HCT116 (cell line): ENCODE results near the gene KIFC3. TPM values are rescaled to one million over a fixed set of nuclear protein-coding genes. Genes with fewer than 3 reads are reported as not detected.
"Not testable (repeated sequence)": the region's sequence is repeated elsewhere in the genome, so short reads cannot be mapped to it uniquely, and the experiment has no call there.

Source experiments
- ATAC-seq: fragments of 200-7000 bp; cut with Tn5 transposase; 2 replicates; pipeline ENCODE4 v1.9.1; 2020; ENCODE audit warnings: mild to moderate bottlenecking, moderate library complexity
- BruUV-seq: library from RNA; stranded (reverse); fragments of 400-500 nt; replicated peaks from 2 replicates; lab custom pipeline; 2021; lab: Mats Ljungman, UMichigan
- CTCF ChIA-PET: fragments of 300-600 bp; sonication (Branson Sonifier 250); formaldehyde crosslinking; loops from one replicate; lab custom pipeline; 2021; ENCODE audit warnings: antibody characterized with exemption; lab: Charles Lee
- POLR2A ChIA-PET: fragments of 300-600, 350-600 bp; sonication (Branson Sonifier 250); formaldehyde crosslinking; loops from one replicate; lab custom pipeline; 2021; ENCODE audit warnings: antibody characterized with exemption; lab: Charles Lee
- RAD21 ChIA-PET, 2 experiments: fragments of 300-600 bp; sonication (Branson Sonifier 250); formaldehyde crosslinking; loops; one replicate each; lab custom pipeline; 2023; ENCODE audit warnings: low total read pairs in 2 of 2; ENCODE audit not compliant: uncharacterized antibody in 2 of 2, unreplicated experiment in 2 of 2, low non-redundant PET in 1 of 2; lab: Charles Lee
- DNase-seq: peaks from one replicate; pipeline ENCODE4 v3.0.0-alpha.2; 2010; ENCODE audit warnings: low read depth, low spot score
- H2AFZ ChIP-seq: fragments of 200-600 bp; shearing (Covaris generic), sonication (generic); 2 replicates; pipeline ENCODE4 v1.6.1; 2017; ENCODE audit warnings: low read depth, mixed run types, mixed read lengths, antibody characterized with exemption, low read length; ENCODE audit not compliant: poor library complexity, severe bottlenecking
- H3K27ac ChIP-seq: 2 replicates; pipeline ENCODE4 v1.5.1; 2012; ENCODE audit warnings: low read depth, low read length
- H3K27me3 ChIP-seq: fragments of 200-600 bp; sonication (generic); 2 replicates; pipeline ENCODE4 v1.6.1; 2016; ENCODE audit warnings: mixed run types, low read length, mixed read lengths; ENCODE audit not compliant: insufficient read depth
- H3K36me3 ChIP-seq, 2 experiments: fragments of 200-500 bp in 1 of 2; fragments of 200-600 bp in 1 of 2; sonication (Bioruptor generic) in 1 of 2; sonication (generic) in 1 of 2; 2 replicates each; pipeline versions ENCODE4 v1.5.1 to v1.6.1; 2014 to 2016; ENCODE audit warnings: low read length in 2 of 2, inconsistent platforms in 1 of 2, mixed read lengths in 1 of 2, mixed run types in 1 of 2; ENCODE audit not compliant: insufficient read depth in 2 of 2, control insufficient read depth in 1 of 2
- H3K4me1 ChIP-seq, 2 experiments: fragments of 200-600 bp in 1 of 2; sonication (generic) in 1 of 2; 2 replicates each; pipeline versions ENCODE4 v1.5.1 to v1.6.1; 2012 to 2017; ENCODE audit warnings: low read length in 2 of 2, inconsistent platforms in 1 of 2, mild to moderate bottlenecking in 1 of 2, mixed read lengths in 1 of 2, mixed run types in 1 of 2, moderate library complexity in 1 of 2; ENCODE audit not compliant: insufficient read depth in 2 of 2, control insufficient read depth in 1 of 2
- H3K4me2 ChIP-seq: fragments of 200-600 bp; sonication (generic); 2 replicates; pipeline ENCODE4 v1.6.1; 2017; ENCODE audit warnings: mixed run types, low read length, mixed read lengths
- H3K4me3 ChIP-seq, 2 experiments: fragments of 200-600 bp in 1 of 2; sonication (generic) in 1 of 2; replicated peaks in 1 of 2; 2 replicates each; pipeline ENCODE4 v1.5.1; 2011 to 2016; ENCODE audit warnings: low read length in 2 of 2, control low read depth in 1 of 2, low read depth in 1 of 2, mild to moderate bottlenecking in 1 of 2, mixed read lengths in 1 of 2, mixed run types in 1 of 2
- H3K79me2 ChIP-seq: fragments of 200-600 bp; sonication (generic); 2 replicates; pipeline ENCODE4 v1.6.1; 2017; ENCODE audit warnings: mild to moderate bottlenecking, mixed run types, low read length, moderate library complexity, mixed read lengths; ENCODE audit not compliant: insufficient read depth
- H3K9ac ChIP-seq: fragments of 200-600 bp; sonication (generic); 2 replicates; pipeline ENCODE4 v1.6.1; 2016; ENCODE audit warnings: low read length, mixed read lengths
- H3K9me2 ChIP-seq: fragments of 200-600 bp; sonication (generic), shearing (Covaris generic); 2 replicates; pipeline ENCODE4 v1.6.1; 2017; ENCODE audit warnings: mixed run types, mild to moderate bottlenecking, moderate library complexity; ENCODE audit not compliant: insufficient read depth
- H3K9me3 ChIP-seq, 2 experiments: fragments of 200-500 bp in 1 of 2; fragments of 200-600 bp in 1 of 2; sonication (Bioruptor generic) in 1 of 2; sonication (generic) in 1 of 2; 2 replicates each; pipeline ENCODE4 v1.6.1; 2014 to 2017; ENCODE audit warnings: low read length in 2 of 2, mixed read lengths in 2 of 2, inconsistent platforms in 1 of 2, low read depth in 1 of 2, mild to moderate bottlenecking in 1 of 2, mixed run types in 1 of 2, moderate library complexity in 1 of 2; ENCODE audit not compliant: control insufficient read depth in 1 of 2, insufficient read depth in 1 of 2
- H4K20me1 ChIP-seq: fragments of 200-600 bp; sonication (generic), shearing (Covaris generic); 2 replicates; pipeline ENCODE4 v1.6.1; 2017; ENCODE audit warnings: mixed run types, mild to moderate bottlenecking, moderate library complexity; ENCODE audit not compliant: insufficient read depth
- CEBPB ChIP-seq: IDR thresholded peaks from 2 replicates; pipeline ENCODE4 v1.6.1; 2012; ENCODE audit warnings: low read depth
- POLR2A ChIP-seq: IDR thresholded peaks from 2 replicates; pipeline ENCODE4 v1.7.0; 2011; ENCODE audit warnings: borderline replicate concordance; ENCODE audit not compliant: insufficient read depth, insufficient read length; ENCODE audit errors: extremely low read depth
- POLR2AphosphoS5 ChIP-seq: IDR thresholded peaks from 2 replicates; pipeline ENCODE4 v1.6.1; 2011; ENCODE audit warnings: mild to moderate bottlenecking, low read depth, low read length, moderate library complexity
- REST ChIP-seq: IDR thresholded peaks from 2 replicates; pipeline ENCODE4 v1.6.1; 2012; ENCODE audit warnings: low read depth
- SP1 ChIP-seq: IDR thresholded peaks from 2 replicates; pipeline ENCODE4 v1.6.1; 2012; ENCODE audit warnings: low read depth
- ZFX ChIP-seq: fragments of 450-650 bp; IDR thresholded peaks from 2 replicates; pipeline ENCODE4 v1.6.1; 2017
- intact Hi-C: fragments of 100-400 bp; cut with micrococcal nuclease; formaldehyde crosslinking; loops from 2 replicates; pipeline ENCODE4 v1.10.0; 2022
- total RNA-seq: library from RNA; stranded (reverse); gene quantifications from one replicate; pipeline ENCODE4 v1.2.1, GENCODE V29; 2021; ENCODE audit not compliant: unreplicated experiment
- TF ChIP-seq, protein P1 (sequence below), 3 experiments: fragments of 200-600 bp in 1 of 3; sonication (generic) in 1 of 3; IDR thresholded peaks in 2 of 3; conservative IDR thresholded peaks in 1 of 3; 2 replicates each; pipeline ENCODE4 v1.5.1; 2012 to 2017; ENCODE audit warnings: low read depth in 2 of 3, low read length in 2 of 3, antibody characterized with exemption in 1 of 3, borderline replicate concordance in 1 of 3, control low read depth in 1 of 3, mild to moderate bottlenecking in 1 of 3, mixed read lengths in 1 of 3, mixed run types in 1 of 3, moderate library complexity in 1 of 3; ENCODE audit not compliant: insufficient read depth in 1 of 3
- TF ChIP-seq, protein P2 (sequence below): IDR thresholded peaks from 2 replicates; pipeline ENCODE4 v1.6.1; 2012

The KIFC3 gene
- total RNA-seq, 1 experiment from 2014 or later = 31.9 TPM

DNA sequence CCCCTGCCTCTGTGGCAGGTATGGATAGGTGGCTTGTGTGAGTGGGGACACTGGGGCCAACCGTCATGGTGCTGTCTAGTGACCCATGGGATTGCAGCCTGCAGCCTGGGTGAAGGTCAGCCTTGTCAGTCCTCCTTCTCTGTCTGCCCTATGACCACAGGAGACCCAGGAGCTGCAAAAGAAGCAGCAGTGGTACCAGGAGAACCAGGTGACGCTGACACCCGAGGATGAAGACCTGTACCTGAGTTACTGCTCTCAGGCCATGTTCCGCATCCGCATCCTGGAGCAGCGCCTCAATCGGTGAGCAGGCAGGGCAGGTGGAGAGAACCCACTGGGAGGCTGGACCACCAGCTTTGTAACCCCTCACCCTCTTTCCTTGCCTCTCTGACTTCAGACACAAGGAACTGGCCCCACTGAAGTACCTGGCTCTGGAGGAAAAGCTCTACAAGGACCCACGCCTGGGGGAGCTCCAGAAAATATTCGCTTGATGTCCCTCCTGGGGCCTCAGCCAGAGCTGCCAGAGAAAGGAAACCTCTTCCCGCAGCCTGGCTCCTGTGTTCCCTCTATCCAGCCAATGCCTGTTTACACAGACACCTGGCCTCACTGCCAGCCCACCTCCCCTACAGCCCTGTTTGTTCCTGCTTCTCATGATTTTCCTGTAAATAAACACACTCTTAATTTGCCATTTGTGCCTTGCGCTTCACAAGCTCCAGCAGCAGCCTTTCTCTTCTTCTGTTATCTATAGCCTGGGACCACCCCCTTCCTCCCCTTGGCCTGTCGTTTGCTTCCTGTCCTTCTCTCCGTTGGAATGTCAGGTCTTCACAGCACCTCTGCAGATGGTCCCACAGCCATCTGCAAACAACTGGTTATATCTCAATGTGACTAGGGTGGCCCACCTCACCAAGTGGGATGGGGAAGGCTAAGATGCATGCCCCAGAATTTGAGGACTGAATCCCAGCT is 71.2 kb downstream of the KIFC3 start:
- no peak for DNase-seq
- CTCF ChIA-PET = interaction anchor here (0.5 to 1.6 kb wide), 2 partner anchors 8 to 63 kb away, joined by 3 to 6 read pairs; partner anchors contain the start of gene ADGRG3
- no peaks in the 10 kb centered on the region for H3K27me3 ChIP-seq
- H3K4me3 ChIP-seq = no peak overlapping the region
- no peaks in the 10 kb centered on the region for H4K20me1 ChIP-seq
- no peaks in the 10 kb centered on the region for H3K9me3 ChIP-seq
- ATAC-seq = no peak
- H3K4me2 ChIP-seq = no peak overlapping the region
- intact Hi-C loops = no loop called here
- no TSS peak for BruUV-seq
- RAD21 ChIA-PET = no interaction called here
- POLR2A ChIA-PET = no interaction called here
- H3K79me2 ChIP-seq = peaks cover 8% of the 10 kb centered on the region; the same call in 1 of the 2 replicates
- no peak overlapping the region for H2AFZ ChIP-seq
- no peak for TF ChIP-seq POLR2A
- TF ChIP-seq SP1 = no peak
- TF ChIP-seq REST = no peak
- TF ChIP-seq POLR2AphosphoS5 = no peak
- TF ChIP-seq, protein P1, sequence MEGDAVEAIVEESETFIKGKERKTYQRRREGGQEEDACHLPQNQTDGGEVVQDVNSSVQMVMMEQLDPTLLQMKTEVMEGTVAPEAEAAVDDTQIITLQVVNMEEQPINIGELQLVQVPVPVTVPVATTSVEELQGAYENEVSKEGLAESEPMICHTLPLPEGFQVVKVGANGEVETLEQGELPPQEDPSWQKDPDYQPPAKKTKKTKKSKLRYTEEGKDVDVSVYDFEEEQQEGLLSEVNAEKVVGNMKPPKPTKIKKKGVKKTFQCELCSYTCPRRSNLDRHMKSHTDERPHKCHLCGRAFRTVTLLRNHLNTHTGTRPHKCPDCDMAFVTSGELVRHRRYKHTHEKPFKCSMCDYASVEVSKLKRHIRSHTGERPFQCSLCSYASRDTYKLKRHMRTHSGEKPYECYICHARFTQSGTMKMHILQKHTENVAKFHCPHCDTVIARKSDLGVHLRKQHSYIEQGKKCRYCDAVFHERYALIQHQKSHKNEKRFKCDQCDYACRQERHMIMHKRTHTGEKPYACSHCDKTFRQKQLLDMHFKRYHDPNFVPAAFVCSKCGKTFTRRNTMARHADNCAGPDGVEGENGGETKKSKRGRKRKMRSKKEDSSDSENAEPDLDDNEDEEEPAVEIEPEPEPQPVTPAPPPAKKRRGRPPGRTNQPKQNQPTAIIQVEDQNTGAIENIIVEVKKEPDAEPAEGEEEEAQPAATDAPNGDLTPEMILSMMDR (IDR thresholded peaks at IDR 0.05 in 2 of 3, conservative IDR thresholded peaks at IDR 0.05 in 1 of 3; ENCODE audit: borderline replicate concordance in 1 of 3, insufficient read depth in 1 of 3, low read depth in 2 of 3, low read length in 2 of 3) = no peak
- no peak for TF ChIP-seq ZFX
- TF ChIP-seq, protein P2, sequence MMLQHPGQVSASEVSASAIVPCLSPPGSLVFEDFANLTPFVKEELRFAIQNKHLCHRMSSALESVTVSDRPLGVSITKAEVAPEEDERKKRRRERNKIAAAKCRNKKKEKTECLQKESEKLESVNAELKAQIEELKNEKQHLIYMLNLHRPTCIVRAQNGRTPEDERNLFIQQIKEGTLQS = no peak
- TF ChIP-seq CEBPB = no peak
- H3K36me3 ChIP-seq = no peaks in the 10 kb centered on the region
- no peak overlapping the region for H3K9ac ChIP-seq
- H3K4me1 ChIP-seq = peaks cover 0 to 11% of the 10 kb centered on the region in 2 experiments; a peak in 3 of 4 replicates
- H3K27ac ChIP-seq = no peak overlapping the region
- H3K9me2 ChIP-seq = no peaks in the 10 kb centered on the region

DNA sequence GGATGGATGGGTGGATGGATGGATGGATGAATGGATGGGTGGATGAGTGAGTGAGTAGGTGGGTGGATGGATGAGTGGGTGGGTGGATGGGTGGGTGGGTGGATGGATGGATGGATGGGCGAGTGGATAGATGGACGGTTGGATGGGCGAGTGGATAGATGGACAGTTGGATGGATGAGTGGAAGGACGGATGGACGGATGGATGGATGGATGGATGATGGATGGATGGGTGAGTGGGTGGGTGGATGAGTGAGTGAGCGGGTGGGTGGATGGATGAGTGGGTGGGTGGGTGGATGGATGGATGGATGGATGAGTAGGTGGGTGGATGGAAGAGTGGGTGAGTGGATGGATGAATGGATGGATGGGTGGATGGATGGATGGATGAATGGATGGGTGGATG is 72.4 kb downstream of the KIFC3 start:
- H3K36me3 ChIP-seq, POLR2A ChIA-PET, H3K27ac ChIP-seq, H3K4me3 ChIP-seq, CTCF ChIA-PET, H2AFZ ChIP-seq, H3K9ac ChIP-seq, H3K4me2 ChIP-seq, RAD21 ChIA-PET, H3K9me3 ChIP-seq, BruUV-seq, ATAC-seq, H3K79me2 ChIP-seq, H3K9me2 ChIP-seq, DNase-seq, H3K4me1 ChIP-seq, H4K20me1 ChIP-seq, H3K27me3 ChIP-seq: not testable (repeated sequence)
- intact Hi-C loops = loop anchor here (10.0 kb wide), 1 partner anchor 275 kb away; the partner anchor contains the start of genes USB1 and ZNF319
